ENCODE measurements around the gene LRMDA. TPM values are rescaled to one million over a fixed set of nuclear protein-coding genes. Genes with fewer than 3 reads are reported as not detected.

The LRMDA gene
- polyA plus RNA-seq, 2 of the 4 experiments (the other 2 are of a cell fraction): 4.6 to 5.2 TPM

- POLR2A ChIA-PET: interaction anchor here (0.8 to 1.4 kb wide), 3 partner anchors 20 to 59 kb away, joined by 4 to 5 read pairs (median 4); partner anchors contain the start of gene LRMDA
- ATAC-seq: no peak
- peak overlapping the region; percentile 99 for H3K4me2 ChIP-seq
Measured at GRCh38 chr10:75410132-75411005, 21.1 kb upstream of the LRMDA start.

GRCh38 chr10:75414527-75414926, 16.9 kb upstream of the LRMDA start:
- Histone ChIP-seq H3K27ac (no peak overlapping the region), H3K4me2 (no peak overlapping the region), H3K4me3 (no peak overlapping the region), H3K4me1 (peaks cover 11% of the 10 kb centered on the region; the same call in 2 of the 3 replicates), H3K9me3 (no peaks in the 10 kb centered on the region)
- no peak for FAIRE-seq
- 28% methylated on average over 1 of the region's 1 CpG for WGBS (ENCODE audit: missing lambda C conversion rate)
- ATAC-seq: no peak
- ChIA-PET POLR2A (interaction anchor here (1.1 kb wide), 1 partner anchor 13 kb away, joined by 5 read pairs; the partner anchor contains the start of gene ZNF503), CTCF (interaction anchor here (0.9 to 1.3 kb wide), 2 partner anchors 13 kb away, joined by 3 read pairs; partner anchors contain the start of gene ZNF503)
- no peak for TF ChIP-seq CBX2 (IDR thresholded peaks at IDR 0.05; ENCODE audit: borderline replicate concordance, low read depth)
- TF ChIP-seq PBX3 (IDR thresholded peaks at IDR 0.05): no peak
- TF ChIP-seq CHD4 (IDR thresholded peaks at IDR 0.05; ENCODE audit: borderline replicate concordance): no peak
- no peak for TF ChIP-seq ZNF302 (CRISPR knock-in tag; IDR thresholded peaks at IDR 0.05)
- no peak for DNase-seq (ENCODE audit: low read depth in 1 of 2, low spot score in 1 of 2)

More at GRCh38 chr10:75410132-75411005, 21.1 kb upstream of the LRMDA start:
- no peak for DNase-seq (ENCODE audit: low read depth in 1 of 2, low spot score in 1 of 2)
- FAIRE-seq: no peak
- 74% methylated on average over 10 of the region's 10 CpGs for WGBS (ENCODE audit: missing lambda C conversion rate)
- Histone ChIP-seq H3K27ac (peak overlapping the region in 1 of 2 experiments; percentile 98; a peak in 3 of 6 replicates), H3K4me3 (no peak overlapping the region; the same call in 2 of the 3 replicates), H3K9me3 (no peaks in the 10 kb centered on the region), H3K4me1 (peaks cover 3% of the 10 kb centered on the region; the same call in 1 of the 3 replicates)
- CTCF ChIA-PET: interaction anchor here (1.0 to 2.8 kb wide), 4 partner anchors 11 to 618 kb away, joined by 3 to 8 read pairs (median 4); no protein-coding TSS in a partner anchor
- TF ChIP-seq ELK1 (IDR thresholded peaks at IDR 0.05; ENCODE audit: low read depth, low read length): no peak
- no peak for TF ChIP-seq JUNB (IDR thresholded peaks at IDR 0.05)
- TF ChIP-seq SREBF2 (IDR thresholded peaks at IDR 0.05): no peak
- TF ChIP-seq HOXA7 (CRISPR knock-in tag; IDR thresholded peaks at IDR 0.05): no peak
- TF ChIP-seq CBX8 (IDR thresholded peaks at IDR 0.05): no peak
- TF ChIP-seq CBX2 (IDR thresholded peaks at IDR 0.05; ENCODE audit: borderline replicate concordance, low read depth): no peak

- H3K4me3 ChIP-seq: no peak overlapping the region
- no peak for TF ChIP-seq HDAC2 (IDR thresholded peaks at IDR 0.05)
- no peak for TF ChIP-seq MAZ (IDR thresholded peaks at IDR 0.05; ENCODE audit: borderline replicate concordance, low read depth, low read length)
- no peak for TF ChIP-seq RARB (CRISPR knock-in tag; IDR thresholded peaks at IDR 0.05)
- TF ChIP-seq ELK1 (IDR thresholded peaks at IDR 0.05; ENCODE audit: low read depth, low read length): no peak
- no peak for TF ChIP-seq PBX3 (IDR thresholded peaks at IDR 0.05)
- no peak for TF ChIP-seq CBX2 (IDR thresholded peaks at IDR 0.05; ENCODE audit: borderline replicate concordance, low read depth)
- TF ChIP-seq BHLHE40 (IDR thresholded peaks at IDR 0.05; ENCODE audit: low read depth, low read length): no peak
- H3K4me1 ChIP-seq: peaks cover 11% of the 10 kb centered on the region; the same call in 2 of the 3 replicates
- CTCF ChIA-PET: interaction anchor here (1.0 to 2.7 kb wide), 3 partner anchors 10 to 22 kb away, joined by 3 to 9 read pairs (median 6); no protein-coding TSS in a partner anchor
- 0 out of 3 replicates have a peak overlapping the region, but pooled peaks have one; percentile 19 for H3K4me2 ChIP-seq
- H3K27ac ChIP-seq: 0 out of 6 replicates have a peak overlapping the region, but pooled peaks of 1 of the 2 experiments have one; percentile 25
- POLR2A ChIA-PET: interaction anchor here (0.7 to 1.2 kb wide), 2 partner anchors 9 to 13 kb away, joined by 3 read pairs; no protein-coding TSS in a partner anchor
- DNase-seq (ENCODE audit: low read depth in 1 of 2, low spot score in 1 of 2) (no peak), ATAC-seq (0 out of 6 replicates have a peak, but pooled peaks of 1 of the 2 experiments have one; percentile 25), FAIRE-seq (no peak)
- 47% methylated on average over 5 of the region's 5 CpGs for WGBS (ENCODE audit: missing lambda C conversion rate)
- no peaks in the 10 kb centered on the region for H3K9me3 ChIP-seq
Measured at GRCh38 chr10:75417522-75417927, 13.9 kb upstream of the LRMDA start.

Data from A549 (cell line).